Astrocyte (in vitro differentiated cells and primary cell): ENCODE measurements around the gene HS6ST1.

Experiments used
- CTCF ChIP-seq: IDR thresholded peaks from 2 replicates; pipeline ENCODE4 v1.5.1; 2011; ENCODE audit warnings: low read depth, mild to moderate bottlenecking, inconsistent platforms, low read length, moderate library complexity; ENCODE audit not compliant: insufficient read depth
- EZH2 ChIP-seq: IDR thresholded peaks from 2 replicates; pipeline ENCODE4 v1.6.1; 2012; ENCODE audit warnings: mild to moderate bottlenecking, low read length, inconsistent platforms; ENCODE audit not compliant: insufficient read depth

GRCh38 chr2:128271597-128271910 is 47.1 kb downstream of the HS6ST1 start:
- TF ChIP-seq EZH2 (no peak), CTCF (no peak)
